Mammary epithelial cell (primary cell): Measurements from ENCODE around the gene STX18.

Source experiments
- EZH2 ChIP-seq: IDR thresholded peaks from 2 replicates; pipeline ENCODE4 v1.6.1; 2012; ENCODE audit warnings: low read length, inconsistent platforms, borderline replicate concordance
- TF ChIP-seq, protein P1 (sequence below), 2 donors: IDR thresholded peaks in 1 of 2; conservative IDR thresholded peaks in 1 of 2; 2 replicates each; pipeline ENCODE4 v1.5.1; 2011 to 2012; ENCODE audit warnings: inconsistent platforms in 2 of 2, low read length in 2 of 2, mild to moderate bottlenecking in 2 of 2, control low read depth in 1 of 2, low read depth in 1 of 2; ENCODE audit not compliant: insufficient read depth in 1 of 2; ENCODE audit errors: extremely low read depth in 1 of 2

GRCh38 chr4:4474476-4474875 is 67.4 kb downstream of the STX18 start:
- TF ChIP-seq EZH2 = no peak
- TF ChIP-seq, protein P1, sequence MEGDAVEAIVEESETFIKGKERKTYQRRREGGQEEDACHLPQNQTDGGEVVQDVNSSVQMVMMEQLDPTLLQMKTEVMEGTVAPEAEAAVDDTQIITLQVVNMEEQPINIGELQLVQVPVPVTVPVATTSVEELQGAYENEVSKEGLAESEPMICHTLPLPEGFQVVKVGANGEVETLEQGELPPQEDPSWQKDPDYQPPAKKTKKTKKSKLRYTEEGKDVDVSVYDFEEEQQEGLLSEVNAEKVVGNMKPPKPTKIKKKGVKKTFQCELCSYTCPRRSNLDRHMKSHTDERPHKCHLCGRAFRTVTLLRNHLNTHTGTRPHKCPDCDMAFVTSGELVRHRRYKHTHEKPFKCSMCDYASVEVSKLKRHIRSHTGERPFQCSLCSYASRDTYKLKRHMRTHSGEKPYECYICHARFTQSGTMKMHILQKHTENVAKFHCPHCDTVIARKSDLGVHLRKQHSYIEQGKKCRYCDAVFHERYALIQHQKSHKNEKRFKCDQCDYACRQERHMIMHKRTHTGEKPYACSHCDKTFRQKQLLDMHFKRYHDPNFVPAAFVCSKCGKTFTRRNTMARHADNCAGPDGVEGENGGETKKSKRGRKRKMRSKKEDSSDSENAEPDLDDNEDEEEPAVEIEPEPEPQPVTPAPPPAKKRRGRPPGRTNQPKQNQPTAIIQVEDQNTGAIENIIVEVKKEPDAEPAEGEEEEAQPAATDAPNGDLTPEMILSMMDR (conservative IDR thresholded peaks at IDR 0.05 in 1 of 2, IDR thresholded peaks at IDR 0.05 in 1 of 2; ENCODE audit: extremely low read depth in 1 of 2, insufficient read depth in 1 of 2, low read depth in 1 of 2, low read length in 2 of 2) = no peak
